PC-3 (cell line): Measurements from ENCODE around the gene ZNRF4. TPM values are rescaled to one million over a fixed set of nuclear protein-coding genes. Genes with fewer than 3 reads are reported as not detected.

ENCODE experiments used
- ATAC-seq: fragments of 200-7000 bp; cut with Tn5 transposase; 2 replicates; pipeline ENCODE4 v1.9.1; 2020; ENCODE audit warnings: mild to moderate bottlenecking, moderate library complexity
- BruUV-seq: library from RNA; stranded (reverse); fragments of 400-500 nt; replicated peaks from 2 replicates; lab custom pipeline; 2021; lab: Mats Ljungman, UMichigan
- CTCF ChIA-PET: fragments of 300-600 bp; sonication (Branson Sonifier 250); formaldehyde crosslinking; loops from one replicate; lab custom pipeline; 2022; ENCODE audit warnings: antibody characterized with exemption; lab: Charles Lee
- POLR2A ChIA-PET: fragments of 300-600 bp; sonication (Branson Sonifier 250); formaldehyde crosslinking; loops from one replicate; lab custom pipeline; 2022; ENCODE audit warnings: antibody characterized with exemption; ENCODE audit not compliant: unreplicated experiment; lab: Charles Lee
- DNase-seq: peaks from one replicate; pipeline ENCODE4 v3.0.0-alpha.2; 2015
- H2AFZ ChIP-seq: fragments of 300-600 bp; sonication (generic); 2 replicates; pipeline ENCODE4 v1.6.0; 2016; ENCODE audit warnings: antibody characterized with exemption, low read length
- H3F3A ChIP-seq: fragments of 300-600 bp; sonication (generic); one replicate; pipeline ENCODE4 v1.6.0; 2017; ENCODE audit warnings: antibody characterized with exemption, low read length, control low read depth, mild to moderate bottlenecking; ENCODE audit not compliant: unreplicated experiment
- H3K27ac ChIP-seq: fragments of 300-600 bp; sonication (generic); 2 replicates; pipeline ENCODE4 v1.5.1; 2016; ENCODE audit warnings: mild to moderate bottlenecking, low read length
- H3K27me3 ChIP-seq: fragments of 300-600 bp; sonication (generic); 2 replicates; pipeline ENCODE4 v1.6.1; 2016; ENCODE audit warnings: low read length, mixed read lengths
- H3K36me3 ChIP-seq: fragments of 300-600 bp; sonication (generic); 2 replicates; pipeline ENCODE4 v1.6.1; 2016; ENCODE audit warnings: low read depth, mixed run types, low read length, mixed read lengths
- H3K4me1 ChIP-seq: fragments of 300-600 bp; sonication (generic); 2 replicates; pipeline ENCODE4 v1.5.1; 2016; ENCODE audit warnings: low read length; ENCODE audit not compliant: insufficient read depth
- H3K4me2 ChIP-seq: fragments of 300-600 bp; sonication (generic); 2 replicates; pipeline ENCODE4 v1.6.0; 2016; ENCODE audit warnings: low read length
- H3K4me3 ChIP-seq: fragments of 300-600 bp; sonication (generic); 2 replicates; pipeline ENCODE4 v1.5.1; 2016; ENCODE audit warnings: mild to moderate bottlenecking, low read length, mixed read lengths
- H3K79me2 ChIP-seq: fragments of 300-600 bp; sonication (generic); 2 replicates; pipeline ENCODE4 v1.6.1; 2017; ENCODE audit warnings: low read length, mixed read lengths
- H3K9ac ChIP-seq: fragments of 300-600 bp; sonication (generic); 2 replicates; pipeline ENCODE4 v1.6.0; 2016; ENCODE audit warnings: mild to moderate bottlenecking, low read length
- H3K9me2 ChIP-seq: fragments of 300-600 bp; sonication (generic); replicated peaks from 2 replicates; pipeline ENCODE4 v1.6.1; 2016; ENCODE audit warnings: mixed run types, low read length, mixed read lengths
- H3K9me3 ChIP-seq: fragments of 300-600 bp; sonication (generic); 2 replicates; pipeline ENCODE4 v1.6.1; 2016; ENCODE audit warnings: low read length, mixed read lengths
- H4K20me1 ChIP-seq: fragments of 300-600 bp; sonication (generic); 2 replicates; pipeline ENCODE4 v1.6.1; 2016; ENCODE audit warnings: low read length, mixed read lengths
- CTCF ChIP-seq: fragments of 300-600 bp; sonication (generic); conservative IDR thresholded peaks from 2 replicates; pipeline ENCODE4 v1.5.1; 2017; ENCODE audit warnings: antibody characterized with exemption, low read depth, mild to moderate bottlenecking, low read length
- EZH2 ChIP-seq: fragments of 300-600 bp; sonication (generic); IDR thresholded peaks from one replicate; pipeline ENCODE4 v1.6.1; 2017; ENCODE audit warnings: antibody characterized with exemption, mild to moderate bottlenecking, low read length; ENCODE audit not compliant: unreplicated experiment
- EZH2phosphoT487 ChIP-seq: fragments of 300-600 bp; sonication (generic); IDR thresholded peaks from 2 replicates; pipeline ENCODE4 v1.6.1; 2018; ENCODE audit warnings: mild to moderate bottlenecking, antibody characterized with exemption, low read length, borderline replicate concordance
- intact Hi-C: fragments of 100-400 bp; cut with micrococcal nuclease; formaldehyde crosslinking; loops from 2 replicates; pipeline ENCODE4 v1.9.0; 2023
- total RNA-seq: library from RNA; depleted of rRNA; stranded (reverse); fragments of >200 nt; gene quantifications from 2 replicates; pipeline ENCODE4 v1.2.3, GENCODE V29; 2014

Gene ZNRF4
- total RNA-seq, 1 experiment from 2014 or later, result not detected

GRCh38 chr19:5478925-5479588, 23.8 kb downstream of the ZNRF4 start:
- Histone ChIP-seq H3K79me2 (no peaks in the 10 kb centered on the region), H3F3A (no peaks in the 10 kb centered on the region), H3K9ac (no peak overlapping the region), H3K4me3 (no peak overlapping the region), H3K27ac (no peak overlapping the region), H2AFZ (no peak overlapping the region), H3K27me3 (peaks cover 24% of the 10 kb centered on the region), H3K36me3 (no peaks in the 10 kb centered on the region), H3K4me2 (no peak overlapping the region), H3K9me2 (no peaks in the 10 kb centered on the region), H3K4me1 (no peaks in the 10 kb centered on the region), H4K20me1 (no peaks in the 10 kb centered on the region), H3K9me3 (no peaks in the 10 kb centered on the region)
- ChIA-PET POLR2A (no interaction called here), CTCF (no interaction called here)
- no TSS peak for BruUV-seq
- ATAC-seq (no peak), DNase-seq (no peak)
- intact Hi-C loops, result no loop called here
- no peak for TF ChIP-seq CTCF
- no peak for TF ChIP-seq EZH2phosphoT487
- TF ChIP-seq EZH2, result no peak

- DNase-seq (no peak), ATAC-seq (no peak)
- intact Hi-C loops, result no loop called here
- no peak overlapping the region for H3K9ac ChIP-seq
- no peaks in the 10 kb centered on the region for H3K9me3 ChIP-seq
- no TSS peak for BruUV-seq
- H3K4me2 ChIP-seq, result no peak overlapping the region
- no peaks in the 10 kb centered on the region for H3K79me2 ChIP-seq
- TF ChIP-seq EZH2phosphoT487 (no peak), CTCF (no peak), EZH2 (no peak)
- no peaks in the 10 kb centered on the region for H3F3A ChIP-seq
- no peaks in the 10 kb centered on the region for H3K36me3 ChIP-seq
- H2AFZ ChIP-seq, result no peak overlapping the region
- CTCF ChIA-PET, result no interaction called here
- no peaks in the 10 kb centered on the region for H3K4me1 ChIP-seq
- H3K27me3 ChIP-seq, result peaks cover 24% of the 10 kb centered on the region
- no peak overlapping the region for H3K27ac ChIP-seq
- H4K20me1 ChIP-seq, result no peaks in the 10 kb centered on the region
- no peak overlapping the region for H3K4me3 ChIP-seq
- H3K9me2 ChIP-seq, result no peaks in the 10 kb centered on the region
- POLR2A ChIA-PET, result no interaction called here
These were observed 24.7 kb downstream of the ZNRF4 start for GRCh38 chr19:5479958-5480357.

GRCh38 chr19:5480427-5480836, 25.2 kb downstream of the ZNRF4 start:
- BruUV-seq, result no TSS peak
- Histone ChIP-seq H3K4me3 (no peak overlapping the region), H2AFZ (no peak overlapping the region), H4K20me1 (no peaks in the 10 kb centered on the region), H3K4me1 (no peaks in the 10 kb centered on the region), H3K27me3 (peaks cover 27% of the 10 kb centered on the region), H3K9me3 (no peaks in the 10 kb centered on the region), H3F3A (no peaks in the 10 kb centered on the region), H3K36me3 (no peaks in the 10 kb centered on the region), H3K79me2 (no peaks in the 10 kb centered on the region), H3K9me2 (no peaks in the 10 kb centered on the region), H3K27ac (no peak overlapping the region), H3K4me2 (no peak overlapping the region), H3K9ac (no peak overlapping the region)
- DNase-seq, result peak; percentile 44
- no peak; the same call in 1 of the 2 replicates for ATAC-seq
- ChIA-PET POLR2A (no interaction called here), CTCF (no interaction called here)
- TF ChIP-seq CTCF, result peak; percentile 79
- TF ChIP-seq EZH2, result no peak
- intact Hi-C loops, result no loop called here
